Stimulated activated CD8-positive, alpha-beta memory T cell treated with anti-CD3 and anti-CD28 coated beads, Interleukin-4, amount 100 ng/mL, for 1 hour (primary cell): ENCODE measurements around the gene PYGB.
"Not testable (repeated sequence)": the region's sequence is repeated elsewhere in the genome, so short reads cannot be mapped to it uniquely, and the experiment has no call there.

Source experiments
- DNase-seq, 2 donors: peaks; one replicate each; pipeline ENCODE4 v3.0.0-alpha.2; 2020; ENCODE audit warnings: low read depth in 2 of 2, low spot score in 1 of 2

The PYGB gene

DNA sequence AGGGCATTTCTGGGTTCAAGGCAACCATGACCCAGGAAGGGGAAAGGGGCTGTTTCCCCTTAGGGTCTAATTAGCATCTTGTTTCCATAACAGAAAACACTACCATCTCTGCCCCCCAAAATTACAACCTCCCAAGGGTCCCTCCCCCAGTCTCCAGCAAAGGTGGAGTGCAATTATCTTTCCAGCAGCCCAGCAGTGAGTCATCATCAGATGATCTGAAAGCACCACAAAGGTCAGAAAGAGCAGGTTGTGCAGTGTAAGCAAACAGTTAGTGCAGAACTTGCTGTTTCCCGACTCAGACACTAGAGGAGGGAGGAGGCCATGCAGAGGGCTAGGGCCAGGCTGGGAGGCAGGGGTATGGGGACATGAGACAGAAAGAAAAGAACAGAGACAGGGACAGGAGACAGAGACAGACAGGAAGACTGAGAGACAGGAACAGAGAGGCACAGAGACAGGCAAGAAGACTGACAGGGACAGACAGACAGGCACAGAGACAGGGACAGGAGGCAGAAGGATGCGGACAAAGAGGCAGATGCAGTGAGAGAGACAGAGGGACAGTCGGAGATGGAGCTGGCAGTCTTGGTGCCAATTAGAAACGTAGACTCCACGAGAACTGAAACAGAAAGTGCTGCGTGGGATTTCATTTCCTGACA is 62.5 kb downstream of the PYGB start:
- peak; percentile 4 to 6 for DNase-seq

DNA sequence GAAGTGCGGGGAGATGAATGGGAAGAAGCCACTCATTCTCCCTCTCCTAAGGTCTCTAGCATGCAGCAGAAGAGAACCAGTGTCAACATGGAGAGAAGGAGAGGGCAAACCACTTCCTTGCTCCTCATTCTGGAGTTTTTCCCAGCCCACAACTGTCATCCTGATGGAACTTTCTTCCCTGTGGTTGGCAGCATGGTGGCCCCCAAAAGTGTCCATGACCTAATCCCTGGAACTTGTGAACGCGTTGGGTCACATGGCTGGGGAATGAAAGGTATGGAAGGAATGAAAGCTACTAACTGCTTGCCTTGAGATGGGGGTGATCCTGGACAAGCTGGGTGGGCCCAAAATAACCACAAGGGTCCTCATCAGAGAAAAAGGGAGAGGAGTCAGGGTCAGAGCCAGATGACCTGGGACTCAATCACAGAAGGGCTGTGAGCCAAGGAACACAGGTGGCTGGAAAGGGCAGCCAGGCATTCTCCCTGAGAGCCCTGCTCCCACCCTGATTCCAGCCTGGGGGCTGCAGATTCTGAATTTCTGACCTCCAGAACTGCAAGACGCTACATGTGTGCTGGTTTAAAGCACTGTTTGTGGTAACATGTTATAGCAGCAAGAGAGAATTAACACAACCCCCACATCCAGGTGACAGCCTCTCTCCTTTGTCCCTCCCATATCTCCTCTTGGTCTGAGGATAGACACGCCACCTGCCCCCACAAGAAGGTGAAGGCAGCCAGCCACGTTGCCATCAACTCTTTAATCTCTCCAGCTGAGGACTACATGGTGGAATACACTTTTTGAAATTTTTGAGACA is 63.2 kb downstream of the PYGB start:
- DNase-seq: no peak

DNA sequence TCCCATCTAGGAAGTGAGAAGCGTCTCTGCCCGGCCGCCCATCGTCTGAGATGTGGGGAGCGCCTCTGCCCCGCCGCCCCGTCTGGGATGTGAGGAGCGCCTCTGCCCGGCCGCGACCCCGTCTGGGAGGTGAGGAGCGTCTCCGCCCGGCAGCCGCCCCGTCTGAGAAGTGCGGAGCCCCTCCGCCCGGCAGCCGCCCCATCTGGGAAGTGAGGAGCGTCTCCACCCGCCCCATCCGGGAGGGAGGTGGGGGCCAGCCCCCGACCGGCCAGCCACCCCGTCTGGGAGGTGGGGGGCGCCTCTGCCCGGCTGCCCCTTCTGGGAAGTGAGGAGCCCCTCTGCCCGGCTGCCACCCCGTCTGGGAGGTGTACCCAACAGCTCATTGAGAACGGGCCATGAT is 64.8 kb downstream of the PYGB start:
- not testable (repeated sequence) for DNase-seq

DNA sequence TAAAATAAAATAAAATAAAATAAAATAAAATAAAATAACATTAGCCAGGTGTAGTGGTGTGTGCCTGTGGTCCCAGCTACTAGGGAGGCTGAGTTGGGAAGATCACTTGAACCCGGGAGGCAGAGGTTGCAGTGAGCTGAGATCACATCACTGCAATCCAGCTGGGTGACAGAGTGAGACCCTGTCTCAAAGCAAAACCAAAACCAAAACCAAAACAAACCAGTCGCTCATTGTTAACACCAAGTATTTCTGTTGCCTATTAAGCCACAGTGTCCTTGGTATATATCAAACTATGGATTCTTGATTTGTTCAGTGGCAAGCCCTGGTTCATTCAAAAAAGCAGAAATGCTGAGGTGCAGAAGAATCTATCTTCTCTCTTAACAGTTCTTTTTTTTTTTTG is 65.7 kb downstream of the PYGB start:
- DNase-seq: no peak

DNA sequence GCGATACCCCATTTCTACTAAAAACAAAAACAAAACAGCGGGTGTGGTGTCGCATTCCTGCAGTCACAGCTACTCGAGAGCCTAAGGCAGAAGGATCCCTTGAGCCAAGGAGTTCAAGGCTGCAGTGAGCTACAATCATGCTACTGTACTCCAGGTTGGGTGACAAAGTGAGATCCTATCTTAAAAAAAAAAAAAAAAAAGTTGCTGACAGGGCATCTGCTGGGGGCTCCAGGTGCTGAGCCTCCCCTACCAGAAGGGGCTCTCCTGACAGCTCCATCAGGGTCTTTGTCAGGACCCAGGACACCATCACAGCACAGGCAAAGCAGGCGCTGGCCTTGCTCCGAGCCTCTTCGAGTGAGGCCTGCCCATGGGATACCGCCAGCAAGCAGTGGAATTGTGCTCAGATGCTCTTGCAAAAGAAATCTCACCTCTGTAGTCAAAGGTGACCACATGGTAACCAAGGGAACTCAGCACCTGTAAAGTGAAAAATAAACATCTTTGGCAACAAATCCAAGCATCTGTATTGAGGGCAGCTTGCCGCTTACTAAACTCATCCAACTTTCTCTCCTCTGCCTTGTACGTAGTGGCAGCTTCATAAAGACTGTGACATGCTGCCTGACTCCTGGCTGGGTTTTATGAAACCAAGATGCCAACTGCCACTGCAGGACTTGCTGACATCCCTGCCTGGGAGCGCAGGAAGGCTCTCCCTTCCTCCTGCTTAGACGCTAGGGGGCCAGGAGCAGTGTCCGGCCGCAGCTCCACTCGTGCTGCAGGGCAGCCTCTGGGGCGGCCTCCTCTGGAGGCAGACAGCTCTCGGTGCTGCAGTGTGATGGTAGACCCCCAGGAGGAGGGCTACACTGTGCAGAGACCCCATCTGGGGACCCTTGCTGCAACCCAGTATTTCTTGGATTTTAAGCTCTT is 66.9 kb downstream of the PYGB start:
- DNase-seq: no peak

DNA sequence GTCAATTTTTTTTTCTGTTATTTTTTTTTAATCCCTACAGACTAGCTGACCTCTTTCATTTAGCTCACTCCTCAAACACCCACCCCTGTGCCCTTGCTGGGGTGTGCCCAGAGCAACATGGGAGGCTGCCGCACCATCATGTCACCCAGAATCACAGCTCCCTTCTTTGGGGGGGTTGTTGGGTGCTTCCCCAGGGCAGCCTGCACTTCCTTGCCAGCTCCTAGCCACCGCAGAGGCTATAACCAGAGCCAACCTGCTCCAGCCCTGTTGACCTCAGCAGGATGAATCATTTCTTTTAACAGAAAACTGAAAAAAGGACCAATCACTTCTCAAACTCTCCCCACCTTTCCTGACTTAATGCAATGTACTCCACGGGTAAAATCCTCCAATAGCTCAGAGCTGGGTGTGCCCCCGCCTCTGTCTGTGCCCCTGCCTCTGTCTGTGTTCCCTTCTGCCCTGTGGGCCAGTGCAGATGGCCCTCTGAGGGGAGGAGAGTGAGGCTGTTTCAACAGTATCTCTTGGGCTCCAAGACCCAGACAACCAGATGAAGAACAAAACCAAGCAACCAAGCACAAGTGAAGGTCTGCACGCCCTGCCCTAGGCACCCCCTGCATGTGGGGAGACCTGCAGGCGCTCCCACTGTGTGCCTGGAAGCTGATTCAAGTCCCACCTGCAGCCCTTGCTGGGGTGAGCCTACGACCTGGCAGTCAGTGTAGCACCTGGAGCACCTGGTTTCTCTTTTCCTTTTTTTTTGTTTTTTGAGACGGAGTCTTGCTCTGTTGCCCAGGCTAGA is 67.7 kb downstream of the PYGB start:
- no peak for DNase-seq

DNA sequence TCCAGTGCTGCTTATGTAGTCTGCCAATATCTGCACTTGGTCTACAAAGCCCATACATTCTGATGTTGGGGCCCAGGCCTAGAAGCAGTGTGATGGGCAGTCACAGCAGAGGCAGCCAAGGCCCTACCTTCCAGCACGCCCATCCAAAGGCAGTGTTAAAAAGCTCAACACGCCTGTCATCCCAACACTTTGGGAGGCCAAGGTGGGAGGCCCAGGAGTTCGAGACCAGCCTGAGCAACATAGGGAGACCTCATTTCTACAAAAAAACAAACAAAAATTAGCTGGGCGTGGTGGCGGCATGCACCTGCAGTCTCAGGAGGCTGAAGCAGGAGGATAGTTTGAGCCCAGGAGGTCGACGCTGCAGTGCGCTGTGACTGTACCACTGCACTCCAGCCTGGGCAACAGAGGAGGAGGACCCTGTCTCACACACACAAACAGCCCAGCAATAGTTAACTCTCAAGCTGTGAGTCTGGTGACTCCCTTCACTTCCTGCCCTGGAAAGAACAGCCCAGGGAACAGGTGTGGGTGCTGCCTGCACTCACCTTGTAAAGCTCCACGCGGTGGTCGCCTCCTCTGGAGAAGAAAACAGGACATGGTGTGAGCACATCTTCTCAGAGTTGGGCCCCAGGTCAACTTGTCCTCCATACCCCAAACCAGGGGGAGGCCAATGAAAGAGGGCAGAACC is 68.8 kb downstream of the PYGB start:
- no peak for DNase-seq

DNA sequence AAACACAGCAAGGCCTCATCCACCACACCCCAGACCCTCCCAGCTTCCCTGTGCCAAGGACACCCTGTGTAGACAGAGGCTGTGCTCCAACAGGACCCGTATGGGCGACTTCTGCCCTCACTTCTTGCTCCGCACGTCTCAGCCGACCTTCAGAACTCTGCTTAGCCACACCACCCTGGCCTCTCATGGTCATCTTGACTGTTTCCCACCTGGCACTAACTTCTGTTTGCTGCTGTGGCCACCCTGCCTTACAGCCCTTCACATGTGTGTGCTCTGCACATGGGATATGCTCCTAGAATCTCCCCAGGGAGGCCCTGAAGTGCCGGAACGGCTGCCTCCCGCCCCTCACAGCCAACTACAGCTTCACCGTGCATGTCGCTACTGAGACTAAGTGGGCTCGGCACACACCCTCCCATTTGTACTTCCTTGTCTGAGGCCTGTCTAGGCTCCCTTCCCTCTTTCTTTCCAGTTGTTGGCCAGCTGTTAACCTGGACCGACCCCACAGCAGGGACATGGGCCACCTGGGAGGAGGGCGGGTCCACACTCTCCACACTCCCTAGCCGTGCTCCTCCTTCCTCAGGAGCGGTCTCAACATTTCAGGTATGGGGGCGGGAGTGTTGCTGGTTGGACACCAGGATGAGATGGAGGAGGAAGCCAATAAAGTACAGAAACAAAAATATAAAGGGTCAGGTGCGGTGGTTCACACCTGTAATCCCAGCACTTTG is 69.6 kb downstream of the PYGB start:
- no peak for DNase-seq

DNA sequence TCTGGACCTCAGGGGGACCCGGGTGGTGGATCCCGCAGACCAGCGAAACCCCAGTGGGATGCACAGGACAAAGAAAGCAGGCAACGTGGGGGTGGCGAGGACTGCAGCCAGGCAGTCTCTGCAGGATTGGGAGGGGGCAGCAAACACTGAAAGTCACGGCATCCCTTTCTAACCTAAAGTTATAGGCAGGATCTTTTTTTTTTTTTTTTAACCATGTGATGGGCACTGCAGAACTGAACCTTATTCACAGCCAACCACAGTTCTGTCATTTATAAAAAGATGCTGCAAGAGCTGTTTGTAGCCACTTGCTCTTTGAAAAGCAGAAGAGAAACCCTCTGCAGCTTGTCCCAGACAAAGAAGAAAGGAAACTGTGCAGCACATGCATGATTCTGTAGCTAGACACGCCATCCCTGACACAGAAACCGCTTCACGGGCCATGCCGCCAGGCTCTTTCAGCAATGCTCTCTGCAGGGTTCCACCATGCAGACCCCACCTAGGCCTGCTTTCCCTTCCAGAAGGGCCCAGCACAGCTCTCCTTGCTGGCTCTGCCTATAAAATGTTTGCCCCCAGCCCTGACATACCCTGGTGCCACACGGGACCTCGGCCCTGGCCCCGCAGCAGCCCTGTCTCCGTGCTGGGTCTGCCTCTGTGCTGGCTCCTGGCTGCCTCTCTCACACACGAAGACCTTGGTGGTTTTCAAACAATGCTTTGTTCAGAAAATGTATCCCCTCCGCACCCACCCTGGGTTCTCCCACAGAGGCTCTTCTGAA is 70.8 kb downstream of the PYGB start:
- DNase-seq: no peak

DNA sequence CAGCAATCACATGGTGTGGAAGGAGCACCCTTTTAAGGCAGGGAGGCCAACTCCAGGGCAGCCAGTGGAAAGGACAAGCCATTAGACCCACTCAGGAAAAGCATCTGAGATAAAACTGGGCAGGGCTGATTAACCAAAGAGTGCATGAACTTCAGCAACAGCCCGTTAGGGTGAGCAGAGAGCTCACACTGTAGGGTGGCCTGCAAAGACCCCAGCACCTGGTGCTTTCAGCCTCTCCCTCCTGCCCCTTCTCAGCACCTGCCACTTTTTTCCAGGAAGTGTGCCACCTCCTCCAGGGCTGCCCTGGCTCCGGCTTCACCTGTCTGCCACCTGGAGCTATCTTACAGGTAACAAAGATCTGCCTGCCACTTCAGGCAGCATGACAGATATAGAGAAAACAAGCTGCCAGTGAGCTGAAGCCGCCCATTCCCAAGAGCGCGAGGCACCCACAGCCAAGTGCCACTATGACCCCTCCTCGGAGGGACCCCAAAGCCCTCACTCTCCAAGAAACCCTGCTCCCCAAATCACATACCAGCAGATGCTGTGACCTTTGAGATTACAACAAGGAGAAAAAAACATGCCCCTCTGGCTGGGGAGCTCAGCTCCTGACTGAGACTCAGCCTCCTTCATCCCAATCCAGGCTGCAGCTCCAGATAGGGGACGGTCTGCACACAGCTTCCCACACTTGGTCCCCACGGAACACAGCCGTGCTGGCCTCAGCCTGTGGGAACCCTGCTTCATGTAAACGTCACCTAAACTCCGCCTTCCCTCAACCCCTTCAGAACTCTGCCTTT is 71.6 kb downstream of the PYGB start:
- no peak for DNase-seq

DNA sequence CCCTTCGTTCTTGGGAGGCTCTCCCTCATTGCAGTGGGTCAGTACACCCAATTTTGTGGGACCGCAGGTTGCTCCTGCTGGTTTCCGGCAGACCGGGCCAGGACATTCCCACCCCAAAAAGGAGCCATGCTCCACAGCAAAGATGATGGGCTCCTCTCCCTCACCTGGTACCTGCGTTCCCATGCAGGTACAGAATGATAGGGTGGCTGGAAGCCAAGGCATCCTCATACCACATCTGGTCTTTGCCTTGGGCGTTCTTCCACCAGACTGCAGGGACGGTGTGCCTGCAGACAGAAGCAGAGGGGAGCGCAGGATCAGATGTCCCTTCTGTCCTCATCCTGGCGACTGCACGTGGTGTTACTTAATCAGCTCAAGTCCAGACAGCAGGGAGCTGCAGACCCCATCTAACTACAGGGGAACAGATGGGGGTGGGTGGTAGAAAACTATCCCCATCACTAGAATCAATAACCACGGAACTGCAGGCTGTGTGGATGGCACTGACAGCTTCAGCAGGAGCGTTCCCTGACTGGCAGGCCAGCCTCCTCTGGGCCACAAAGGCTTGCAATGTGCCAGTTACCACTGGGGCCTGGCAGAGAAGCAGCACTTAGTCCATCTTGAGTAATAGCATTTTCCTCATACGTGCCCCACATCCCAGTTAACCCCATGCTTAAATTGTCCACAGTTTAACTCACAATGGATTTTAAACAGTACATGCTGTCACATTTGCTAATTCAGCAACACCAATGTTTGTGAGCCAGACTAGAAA is 72.3 kb downstream of the PYGB start:
- no peak for DNase-seq

DNA sequence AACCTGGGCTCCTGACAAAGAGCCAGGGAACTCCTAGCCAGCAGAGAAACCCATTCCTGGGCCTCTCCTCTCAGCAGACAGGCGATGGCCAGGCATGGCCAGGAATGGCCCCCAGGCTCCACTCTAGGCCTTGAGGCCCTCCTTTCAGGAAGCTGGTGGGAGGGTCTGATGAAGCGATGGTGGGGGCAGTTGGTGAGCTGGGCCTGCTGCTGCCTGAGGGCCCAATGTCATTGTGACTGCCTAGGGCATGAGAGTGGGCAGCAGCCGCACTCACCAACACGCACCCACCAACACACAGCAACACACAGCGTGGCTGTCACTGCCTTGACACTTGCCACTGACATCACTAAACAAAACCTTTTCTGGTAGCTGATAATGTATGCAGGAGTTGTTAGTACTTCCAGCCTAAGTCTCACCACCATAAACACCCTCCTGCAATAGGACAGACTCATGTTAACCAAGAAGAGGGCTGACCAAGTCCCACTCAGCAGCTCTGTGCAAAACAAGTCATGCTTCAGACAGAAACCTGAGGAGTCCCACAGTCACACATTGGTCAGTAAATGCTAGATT is 73.5 kb downstream of the PYGB start:
- no peak for DNase-seq

DNA sequence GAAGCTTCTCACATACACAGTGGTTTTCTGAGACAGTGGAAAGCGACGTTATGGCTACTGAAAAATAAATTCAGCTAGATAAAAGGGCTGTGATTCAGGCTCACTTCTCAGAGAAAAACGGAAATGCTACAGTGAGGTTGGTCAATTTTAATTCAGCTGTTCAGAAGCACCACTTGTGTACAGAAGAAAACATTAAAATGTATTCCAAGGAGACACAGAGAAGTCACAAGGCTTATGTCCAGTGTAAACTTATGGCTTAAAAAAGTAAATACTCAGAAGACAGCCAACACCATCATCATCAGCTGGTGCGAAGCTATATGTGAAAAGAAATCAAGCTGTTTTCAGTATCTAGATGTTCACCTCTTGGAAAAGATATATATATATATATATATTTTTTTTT is 74.1 kb downstream of the PYGB start:
- DNase-seq: no peak

DNA sequence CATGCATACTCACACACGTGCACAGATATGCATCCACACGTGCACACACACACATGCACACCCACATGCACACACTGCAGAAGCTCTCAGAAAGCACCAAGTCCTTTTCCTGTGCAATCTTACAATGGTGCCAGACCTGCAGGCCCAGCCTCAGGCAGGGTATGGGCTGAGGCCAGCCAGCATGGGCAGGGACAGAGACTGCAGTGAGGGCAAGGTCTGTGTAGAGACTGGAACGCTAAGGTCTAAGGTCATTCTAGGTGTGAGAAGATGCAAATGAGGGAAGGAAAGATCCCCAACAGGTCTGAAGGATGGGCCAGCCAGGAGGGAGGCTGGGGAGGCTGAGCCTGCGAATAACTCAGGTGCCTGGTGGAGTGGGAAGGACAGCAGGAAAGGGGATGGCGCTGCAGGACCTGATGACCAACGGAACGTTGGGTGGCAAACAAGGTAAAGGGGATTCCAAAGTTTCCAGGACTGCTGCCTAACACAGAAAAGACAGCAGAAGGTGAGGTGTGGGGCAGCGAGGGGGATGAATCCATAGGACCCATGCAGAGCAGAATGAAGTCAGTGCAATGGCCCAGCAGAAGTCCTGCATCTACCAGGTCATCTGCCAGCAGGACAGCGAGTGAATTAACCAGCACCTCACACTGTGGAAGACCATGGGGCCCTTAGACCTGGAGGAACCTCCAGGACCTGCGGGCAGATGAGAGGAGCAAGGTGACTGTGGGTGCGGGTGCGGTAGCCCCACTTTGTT is 75.8 kb downstream of the PYGB start:
- no peak for DNase-seq

DNA sequence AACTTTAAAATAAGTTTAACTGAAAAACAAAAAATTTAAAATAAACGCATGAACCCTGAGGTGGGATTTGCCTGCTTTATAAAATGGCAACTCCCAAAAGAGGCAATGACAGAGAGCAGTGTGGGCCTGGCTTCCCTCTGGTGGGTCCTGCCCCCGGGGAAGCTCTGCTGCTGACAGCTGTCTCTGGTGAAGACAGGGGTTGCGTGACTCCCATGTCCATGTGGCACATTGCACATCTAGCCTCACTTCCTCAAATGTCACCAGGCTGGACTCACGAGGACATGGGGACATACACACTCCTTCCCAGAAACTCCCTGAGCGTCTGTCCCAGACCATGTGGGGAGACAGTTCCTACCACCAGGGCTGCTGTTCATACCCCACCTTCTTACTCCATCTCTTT is 76.5 kb downstream of the PYGB start:
- no peak for DNase-seq

DNA sequence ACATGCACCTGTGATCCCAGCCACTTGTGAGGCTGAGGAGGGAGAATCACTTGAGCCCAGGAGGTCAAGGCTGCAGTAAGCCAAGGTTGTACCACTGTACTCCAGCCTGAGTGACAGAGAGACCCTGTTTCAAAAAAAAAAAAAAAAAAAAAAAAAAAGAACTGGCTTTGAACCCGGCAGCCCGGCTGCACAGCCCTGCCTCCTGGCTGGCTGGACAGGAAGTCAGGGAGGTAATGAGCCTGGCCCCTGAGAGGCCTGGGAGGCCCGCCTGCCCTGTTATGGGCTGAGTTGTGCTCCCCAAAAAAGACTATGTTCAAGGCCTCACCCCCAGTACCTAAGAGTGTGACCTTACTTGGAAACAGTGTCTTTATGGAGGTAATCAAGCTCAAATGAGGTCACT is 77.2 kb downstream of the PYGB start:
- DNase-seq: no peak
